Embryonic facial prominence (tissue), 1 donor: ENCODE results near the gene TIMM13.

ENCODE experiments used
- DNase-seq: peaks from one replicate; pipeline ENCODE4 v3.0.0-alpha.2; 2016; ENCODE audit errors: extremely low spot score

Gene TIMM13

GRCh38 chr19:2454962-2455850 lies 27.8 kb upstream of the TIMM13 start:
- DNase-seq = no peak

- DNase-seq = no peak
These were observed 27.0 kb upstream of the TIMM13 start for GRCh38 chr19:2454199-2454961.

GRCh38 chr19:2453431-2454025 lies 26.1 kb upstream of the TIMM13 start:
- no peak for DNase-seq

DNA sequence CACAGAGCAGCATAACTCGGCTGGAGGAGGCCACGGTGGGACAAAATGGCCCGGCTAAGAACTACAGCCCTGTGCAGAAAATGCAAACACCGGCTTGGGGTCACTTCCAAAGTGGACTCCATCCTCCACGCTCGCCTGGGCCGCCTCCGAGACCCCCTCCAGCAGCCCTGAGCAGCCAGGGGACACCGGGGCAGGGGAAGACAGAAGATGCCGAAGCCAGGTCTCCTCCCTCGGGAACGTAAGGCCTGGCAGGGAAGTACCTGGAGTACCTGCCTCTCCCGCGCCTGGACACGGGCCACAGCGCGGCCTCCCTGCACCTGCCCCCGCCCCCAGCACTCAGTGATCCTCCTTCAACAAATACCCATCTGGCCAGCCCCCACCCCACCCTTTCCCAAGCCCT lies 24.4 kb upstream of the TIMM13 start:
- DNase-seq = no peak

- no peak for DNase-seq
These were observed 23.8 kb upstream of the TIMM13 start for GRCh38 chr19:2451138-2451537.

GRCh38 chr19:2449019-2449418 lies 21.6 kb upstream of the TIMM13 start:
- DNase-seq = no peak

DNA sequence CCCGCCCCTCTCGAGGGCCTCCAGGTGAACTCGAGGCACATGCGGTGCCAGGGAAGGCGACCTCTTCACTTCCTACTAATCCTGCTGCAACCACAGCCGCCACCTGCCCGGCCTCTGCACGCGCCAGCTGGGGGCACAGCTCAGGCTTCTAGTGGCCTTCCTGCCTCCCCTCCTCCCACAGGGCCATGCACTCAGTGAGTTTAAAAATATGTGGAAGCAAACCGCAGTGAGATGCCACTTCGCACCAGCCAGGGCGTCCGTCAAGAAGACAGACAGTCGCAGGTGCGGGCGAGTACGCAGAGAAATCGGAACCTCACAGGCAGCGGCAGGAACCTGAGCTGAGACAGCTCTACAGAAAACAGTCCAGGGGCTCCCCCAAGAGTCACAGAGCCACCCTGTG lies 19.0 kb upstream of the TIMM13 start:
- no peak for DNase-seq

GRCh38 chr19:2444251-2445002 lies 17.0 kb upstream of the TIMM13 start:
- DNase-seq = no peak

DNA sequence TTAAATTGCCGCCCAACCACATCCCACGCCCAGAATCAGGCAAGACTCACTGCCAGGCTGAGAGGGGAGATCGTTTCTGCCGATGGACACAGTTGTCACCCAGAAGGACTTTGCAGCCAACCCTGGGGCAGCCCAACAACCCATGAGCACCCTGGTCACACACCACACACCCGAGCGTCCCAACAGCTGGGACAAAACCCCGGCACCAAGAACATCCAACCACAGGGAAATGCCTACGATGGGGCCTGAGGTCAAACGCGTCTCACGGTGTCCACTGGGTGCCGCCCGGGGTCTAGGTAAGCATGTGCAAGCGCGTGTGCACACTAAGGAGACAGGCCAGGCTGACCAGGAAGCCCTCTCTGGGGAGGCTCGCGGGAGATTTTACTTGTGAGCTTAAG lies 16.4 kb upstream of the TIMM13 start:
- no peak for DNase-seq

DNA sequence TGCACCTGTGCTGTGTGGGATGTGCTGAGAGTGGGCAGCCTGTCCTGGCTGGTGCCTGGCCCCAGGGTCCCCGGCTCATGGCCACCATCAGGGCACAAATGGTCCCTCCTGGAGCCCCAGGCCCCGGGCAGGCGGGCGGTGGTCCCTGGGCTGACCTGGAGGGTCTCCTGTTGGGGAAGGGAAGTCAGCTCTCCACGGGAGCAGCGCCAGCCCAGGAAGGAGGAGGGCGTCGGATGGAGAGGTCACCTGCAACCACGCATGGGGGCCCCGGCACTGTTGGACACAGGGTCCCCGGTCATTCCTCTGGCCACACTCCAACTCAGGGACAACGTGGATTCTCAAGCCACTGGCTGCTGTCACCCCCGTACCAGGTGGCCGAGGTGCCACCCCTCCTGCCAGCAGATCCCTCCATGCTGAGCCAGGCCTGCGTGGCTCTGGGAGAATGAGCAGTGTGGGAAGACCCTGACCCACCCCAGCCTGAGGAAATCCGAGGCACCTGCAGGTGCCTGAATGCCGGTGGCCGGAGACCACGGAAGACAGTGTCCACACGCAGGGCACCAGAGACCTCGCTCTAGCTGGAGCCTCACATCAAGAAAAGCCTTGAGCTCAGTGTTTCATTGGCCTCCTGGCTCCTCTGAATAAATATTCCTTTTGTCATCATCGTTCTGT lies 15.9 kb upstream of the TIMM13 start:
- DNase-seq = no peak

GRCh38 chr19:2441096-2441752 lies 13.8 kb upstream of the TIMM13 start:
- no peak for DNase-seq

- DNase-seq = no peak
These were observed 13.1 kb upstream of the TIMM13 start for GRCh38 chr19:2440515-2440914.

GRCh38 chr19:2438178-2438577 lies 10.8 kb upstream of the TIMM13 start:
- no peak for DNase-seq

GRCh38 chr19:2436926-2437325 lies 9.5 kb upstream of the TIMM13 start:
- DNase-seq = no peak

GRCh38 chr19:2436384-2436783 lies 9.0 kb upstream of the TIMM13 start:
- no peak for DNase-seq

- no peak for DNase-seq
These were observed 7.4 kb upstream of the TIMM13 start for GRCh38 chr19:2434721-2435265.

GRCh38 chr19:2434267-2434666 lies 6.9 kb upstream of the TIMM13 start:
- DNase-seq = no peak

GRCh38 chr19:2433854-2434253 lies 6.5 kb upstream of the TIMM13 start:
- DNase-seq = no peak

GRCh38 chr19:2432131-2432848 lies 4.9 kb upstream of the TIMM13 start:
- DNase-seq = no peak
